IgD-negative memory B cell (primary cell): ENCODE results near the gene C12orf42. TPM values are rescaled to one million over a fixed set of nuclear protein-coding genes. Genes with fewer than 3 reads are reported as not detected.
"Not testable (repeated sequence)": the region's sequence is repeated elsewhere in the genome, so short reads cannot be mapped to it uniquely, and the experiment has no call there.

Experiments used
- H3K27ac Mint-ChIP-seq, 3 donors: one replicate each; pipeline ENCODE4 v1.8.0; 2020 to 2022; ENCODE audit warnings: mild to moderate bottlenecking in 3 of 3, mixed read lengths in 3 of 3, moderate library complexity in 1 of 3
- H3K27me3 Mint-ChIP-seq: one replicate; pipeline ENCODE4 v1.8.0; 2021; ENCODE audit warnings: mixed read lengths
- H3K36me3 Mint-ChIP-seq: one replicate; pipeline ENCODE4 v1.8.0; 2020; ENCODE audit warnings: mild to moderate bottlenecking, mixed read lengths
- H3K4me1 Mint-ChIP-seq, 3 donors: one replicate each; pipeline ENCODE4 v1.8.0; 2020 to 2022; ENCODE audit warnings: mixed read lengths in 3 of 3, mild to moderate bottlenecking in 1 of 3
- H3K4me3 Mint-ChIP-seq, 4 donors: one replicate each; pipeline ENCODE4 v1.8.0; 2020 to 2022; ENCODE audit warnings: mild to moderate bottlenecking in 4 of 4, mixed read lengths in 4 of 4, moderate library complexity in 3 of 4
- H3K9me3 Mint-ChIP-seq, 3 donors: one replicate each; pipeline ENCODE4 v1.8.0; 2020 to 2021; ENCODE audit warnings: mixed read lengths in 3 of 3, mild to moderate bottlenecking in 1 of 3
- polyA plus RNA-seq: library from polyadenylated mRNA; unstranded; fragments of 300-500 nt; fragmentation: Illumina TruSeq; gene quantifications from one replicate; pipeline ENCODE4 v1.2.3, GENCODE V29; 2021

The C12orf42 gene
- polyA plus RNA-seq, 1 donor from 2014 or later, result 25.4 TPM

GRCh38 chr12:103462675-103463074 lies 33.1 kb downstream of the C12orf42 start:
- Mint-ChIP-seq H3K9me3 (peaks cover 0 to 6% (median 0%) of the 10 kb centered on the region in 3 donors), H3K27ac (peak overlapping the region in 1 of 3 donors; percentile 5), H3K4me1 (peaks cover 16 to 25% (median 22%) of the 10 kb centered on the region in 3 donors), H3K36me3 (peaks cover 5% of the 10 kb centered on the region), H3K4me3 (no peak overlapping the region), H3K27me3 (no peaks in the 10 kb centered on the region)

- Mint-ChIP-seq H3K4me3 (no peak overlapping the region), H3K9me3 (peaks cover 0 to 8% (median 4%) of the 10 kb centered on the region in 3 donors), H3K27ac (peak overlapping the region in 1 of 3 donors; percentile 39), H3K27me3 (no peaks in the 10 kb centered on the region), H3K36me3 (peaks cover 4% of the 10 kb centered on the region), H3K4me1 (peaks cover 16 to 40% (median 33%) of the 10 kb centered on the region in 3 donors)
Observed at GRCh38 chr12:103457471-103457870, 38.3 kb downstream of the C12orf42 start.

GRCh38 chr12:103456006-103456405 lies 39.8 kb downstream of the C12orf42 start:
- peak overlapping the region; percentile 26 to 97 (median 81) for H3K27ac Mint-ChIP-seq
- H3K27me3 Mint-ChIP-seq, result no peaks in the 10 kb centered on the region
- H3K4me1 Mint-ChIP-seq, result peaks cover 14 to 37% (median 32%) of the 10 kb centered on the region in 3 donors
- H3K9me3 Mint-ChIP-seq, result peaks cover 0 to 8% (median 4%) of the 10 kb centered on the region in 3 donors
- peak overlapping the region in 2 of 4 donors; percentile 75 to 82 for H3K4me3 Mint-ChIP-seq
- peaks cover 4% of the 10 kb centered on the region for H3K36me3 Mint-ChIP-seq

- H3K27ac Mint-ChIP-seq, result peak overlapping the region; percentile 26 to 97 (median 81)
- peaks cover 4% of the 10 kb centered on the region for H3K36me3 Mint-ChIP-seq
- H3K4me3 Mint-ChIP-seq, result peak overlapping the region; percentile 0 to 82 (median 40)
- H3K27me3 Mint-ChIP-seq, result no peaks in the 10 kb centered on the region
- H3K4me1 Mint-ChIP-seq, result peaks cover 14 to 35% (median 32%) of the 10 kb centered on the region in 3 donors
- peaks cover 0 to 8% (median 4%) of the 10 kb centered on the region in 3 donors for H3K9me3 Mint-ChIP-seq
Observed at GRCh38 chr12:103455020-103455763, 40.6 kb downstream of the C12orf42 start.

- no peak overlapping the region for H3K4me3 Mint-ChIP-seq
- peaks cover 3% of the 10 kb centered on the region for H3K36me3 Mint-ChIP-seq
- no peak overlapping the region for H3K27ac Mint-ChIP-seq
- H3K9me3 Mint-ChIP-seq, result peaks cover 0 to 5% (median 2%) of the 10 kb centered on the region in 3 donors
- H3K4me1 Mint-ChIP-seq, result peaks cover 20 to 23% (median 21%) of the 10 kb centered on the region in 3 donors
- H3K27me3 Mint-ChIP-seq, result no peaks in the 10 kb centered on the region
Observed at GRCh38 chr12:103444983-103445382, 50.8 kb downstream of the C12orf42 start.

- peak overlapping the region in 3 of 4 donors; percentile 13 to 44 (median 28) for H3K4me3 Mint-ChIP-seq
- peak overlapping the region; percentile 86 to 97 (median 90) for H3K27ac Mint-ChIP-seq
- no peaks in the 10 kb centered on the region for H3K27me3 Mint-ChIP-seq
- no peaks in the 10 kb centered on the region for H3K9me3 Mint-ChIP-seq
- H3K36me3 Mint-ChIP-seq, result peaks cover 2% of the 10 kb centered on the region
- peaks cover 20 to 23% (median 21%) of the 10 kb centered on the region in 3 donors for H3K4me1 Mint-ChIP-seq
Observed at GRCh38 chr12:103442822-103443221, 52.9 kb downstream of the C12orf42 start.

GRCh38 chr12:103442182-103442555 lies 53.6 kb downstream of the C12orf42 start:
- Mint-ChIP-seq H3K4me1 (peaks cover 20 to 23% (median 21%) of the 10 kb centered on the region in 3 donors), H3K4me3 (peak overlapping the region in 3 of 4 donors; percentile 91 to 98 (median 93)), H3K27me3 (no peaks in the 10 kb centered on the region), H3K9me3 (no peaks in the 10 kb centered on the region), H3K36me3 (peaks cover 1% of the 10 kb centered on the region), H3K27ac (peak overlapping the region; percentile 90 to 99 (median 97))

GRCh38 chr12:103441437-103442181 lies 54.2 kb downstream of the C12orf42 start:
- H3K27me3 Mint-ChIP-seq, result no peaks in the 10 kb centered on the region
- H3K27ac Mint-ChIP-seq, result peak overlapping the region; percentile 90 to 99 (median 97)
- H3K9me3 Mint-ChIP-seq, result no peaks in the 10 kb centered on the region
- H3K4me1 Mint-ChIP-seq, result peaks cover 20 to 23% (median 21%) of the 10 kb centered on the region in 3 donors
- H3K4me3 Mint-ChIP-seq, result peak overlapping the region; percentile 91 to 98 (median 95)
- H3K36me3 Mint-ChIP-seq, result peaks cover 1% of the 10 kb centered on the region

- H3K4me1 Mint-ChIP-seq, result peaks cover 17 to 30% (median 26%) of the 10 kb centered on the region in 3 donors
- peak overlapping the region; percentile 81 to 94 (median 86) for H3K4me3 Mint-ChIP-seq
- not testable (repeated sequence) for H3K9me3 Mint-ChIP-seq, H3K36me3 Mint-ChIP-seq, H3K27me3 Mint-ChIP-seq
- peak overlapping the region; percentile 86 to 91 (median 90) for H3K27ac Mint-ChIP-seq
Observed at GRCh38 chr12:103434165-103435105, 61.3 kb downstream of the C12orf42 start.

GRCh38 chr12:103431950-103432349 lies 63.8 kb downstream of the C12orf42 start:
- peaks cover 13% of the 10 kb centered on the region for H3K36me3 Mint-ChIP-seq
- peaks cover 7 to 10% (median 7%) of the 10 kb centered on the region in 3 donors for H3K9me3 Mint-ChIP-seq
- H3K27me3 Mint-ChIP-seq, result no peaks in the 10 kb centered on the region
- no peak overlapping the region for H3K4me3 Mint-ChIP-seq
- H3K4me1 Mint-ChIP-seq, result peaks cover 19 to 44% (median 41%) of the 10 kb centered on the region in 3 donors
- peak overlapping the region; percentile 64 to 73 (median 65) for H3K27ac Mint-ChIP-seq

GRCh38 chr12:103431387-103431786 lies 64.4 kb downstream of the C12orf42 start:
- Mint-ChIP-seq H3K36me3 (peaks cover 14% of the 10 kb centered on the region), H3K27ac (peak overlapping the region in 1 of 3 donors; percentile 65), H3K4me3 (no peak overlapping the region), H3K9me3 (peaks cover 7 to 12% (median 7%) of the 10 kb centered on the region in 3 donors), H3K27me3 (no peaks in the 10 kb centered on the region), H3K4me1 (peaks cover 19 to 45% (median 42%) of the 10 kb centered on the region in 3 donors)

GRCh38 chr12:103425674-103426073 lies 70.1 kb downstream of the C12orf42 start:
- Mint-ChIP-seq H3K4me1 (peaks cover 8 to 34% (median 24%) of the 10 kb centered on the region in 3 donors), H3K36me3 (peaks cover 24% of the 10 kb centered on the region), H3K9me3 (peaks cover 2 to 13% (median 11%) of the 10 kb centered on the region in 3 donors)
- not testable (repeated sequence) for H3K4me3 Mint-ChIP-seq, H3K27me3 Mint-ChIP-seq, H3K27ac Mint-ChIP-seq

- H3K9me3 Mint-ChIP-seq, result peaks cover 1 to 16% (median 13%) of the 10 kb centered on the region in 3 donors
- H3K27me3 Mint-ChIP-seq, H3K27ac Mint-ChIP-seq, H3K4me3 Mint-ChIP-seq: not testable (repeated sequence)
- peaks cover 24% of the 10 kb centered on the region for H3K36me3 Mint-ChIP-seq
- H3K4me1 Mint-ChIP-seq, result peaks cover 13 to 36% (median 25%) of the 10 kb centered on the region in 3 donors
Observed at GRCh38 chr12:103424849-103425586, 70.8 kb downstream of the C12orf42 start.
